Renal cortical epithelial cell (primary cell): Measurements from ENCODE around the gene IRX2. TPM values are rescaled to one million over a fixed set of nuclear protein-coding genes. Genes with fewer than 3 reads are reported as not detected.

ENCODE experiments used
- DNase-seq: peaks from one replicate; pipeline ENCODE4 v3.0.0-alpha.2; 2011; ENCODE audit warnings: low read depth
- total RNA-seq: library from RNA; depleted of rRNA; stranded (reverse); fragments of >200 nt; gene quantifications from 2 replicates; pipeline ENCODE4 v1.2.3, GENCODE V29; 2014

IRX2 gene
- total RNA-seq, 1 donor from 2014 or later: 20.5 TPM

GRCh38 chr5:2741956-2742355 is 9.5 kb downstream of the IRX2 start:
- DNase-seq: no peak

GRCh38 chr5:2740876-2741555 is 10.5 kb downstream of the IRX2 start:
- no peak for DNase-seq

- no peak for DNase-seq
Observed at GRCh38 chr5:2740051-2740875, 11.2 kb downstream of the IRX2 start.

- no peak for DNase-seq
Observed at GRCh38 chr5:2739360-2740050, 12.0 kb downstream of the IRX2 start.

GRCh38 chr5:2738700-2739359 is 12.6 kb downstream of the IRX2 start:
- DNase-seq: no peak

- DNase-seq: no peak
Observed at GRCh38 chr5:2738156-2738699, 13.2 kb downstream of the IRX2 start.

- DNase-seq: no peak
Observed at GRCh38 chr5:2737273-2738155, 14.0 kb downstream of the IRX2 start.

GRCh38 chr5:2736872-2737271 is 14.6 kb downstream of the IRX2 start:
- no peak for DNase-seq

GRCh38 chr5:2735996-2736395 is 15.5 kb downstream of the IRX2 start:
- DNase-seq: no peak

- DNase-seq: no peak
Observed at GRCh38 chr5:2732850-2733249, 18.6 kb downstream of the IRX2 start.

- no peak for DNase-seq
Observed at GRCh38 chr5:2732004-2732403, 19.5 kb downstream of the IRX2 start.

GRCh38 chr5:2729189-2729588 is 22.3 kb downstream of the IRX2 start:
- no peak for DNase-seq

GRCh38 chr5:2727550-2727949 is 23.9 kb downstream of the IRX2 start:
- DNase-seq: no peak

- DNase-seq: no peak
Observed at GRCh38 chr5:2725980-2726765, 25.3 kb downstream of the IRX2 start.

GRCh38 chr5:2724831-2725230 is 26.6 kb downstream of the IRX2 start:
- DNase-seq: no peak

GRCh38 chr5:2724031-2724581 is 27.4 kb downstream of the IRX2 start:
- no peak for DNase-seq

GRCh38 chr5:2722901-2723300 is 28.6 kb downstream of the IRX2 start:
- no peak for DNase-seq

GRCh38 chr5:2721385-2722138 is 29.9 kb downstream of the IRX2 start:
- no peak for DNase-seq

- DNase-seq: no peak
Observed at GRCh38 chr5:2719332-2719731, 32.1 kb downstream of the IRX2 start.
